HG02938 (cell line): ENCODE results near the gene CTSD.

Experiments used
- ATAC-seq: cut with Tn5 transposase; IDR thresholded peaks from one replicate; pipeline ENCODE4 v1.9.1; 2021; ENCODE audit warnings: mild to moderate bottlenecking, moderate library complexity; ENCODE audit not compliant: unreplicated experiment

Gene CTSD

DNA sequence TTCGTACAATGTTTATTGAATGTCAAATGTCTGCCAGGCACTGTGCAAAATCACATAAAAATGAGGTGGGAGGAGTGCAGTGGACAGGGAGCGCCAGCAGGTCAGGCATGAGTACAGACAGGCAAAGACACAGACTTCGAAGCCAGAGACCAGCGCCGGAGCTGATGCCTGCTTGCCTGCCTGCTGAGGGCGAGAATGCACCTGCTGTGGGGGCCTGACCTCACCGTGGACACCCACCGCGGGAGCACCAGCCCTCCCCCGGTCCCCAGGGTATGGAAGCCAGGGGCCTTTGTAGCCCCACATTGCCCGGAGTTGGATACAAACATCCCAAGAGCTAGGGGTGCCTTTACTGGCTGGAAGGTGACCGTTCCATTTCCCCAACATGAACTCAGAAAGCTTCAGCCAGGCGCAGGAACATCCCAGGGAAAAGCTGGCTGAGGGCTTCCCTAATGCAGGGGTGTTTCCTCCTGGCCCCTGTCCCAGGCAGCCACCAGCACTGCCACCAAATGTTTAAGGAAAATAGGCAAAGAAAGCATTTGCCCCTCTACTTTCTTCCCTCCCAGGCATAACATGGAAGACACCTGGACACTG, 31.2 kb downstream of the CTSD start:
- ATAC-seq, result no peak

DNA sequence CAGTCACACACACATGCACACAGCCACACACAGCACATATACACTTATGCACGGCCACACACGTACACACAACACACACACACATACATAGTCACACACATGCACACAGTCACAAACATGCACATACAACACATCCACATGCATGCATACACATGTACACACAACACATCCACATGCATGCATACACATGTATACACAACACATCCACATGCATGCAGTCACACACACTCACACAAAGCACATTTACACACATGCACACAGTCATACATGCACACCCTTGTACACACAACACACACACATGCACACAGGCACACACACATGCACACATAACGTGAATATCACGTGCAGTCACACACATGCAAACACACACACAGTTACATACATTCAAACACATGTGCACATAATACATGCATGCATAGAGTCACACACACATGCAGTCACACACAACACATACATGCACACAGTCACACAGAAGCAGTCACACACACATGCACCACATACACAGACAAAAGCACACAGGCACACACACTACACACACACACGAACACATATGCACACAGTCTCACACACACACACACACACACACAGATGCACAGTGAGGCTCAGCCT, 32.2 kb downstream of the CTSD start:
- no peak for ATAC-seq

DNA sequence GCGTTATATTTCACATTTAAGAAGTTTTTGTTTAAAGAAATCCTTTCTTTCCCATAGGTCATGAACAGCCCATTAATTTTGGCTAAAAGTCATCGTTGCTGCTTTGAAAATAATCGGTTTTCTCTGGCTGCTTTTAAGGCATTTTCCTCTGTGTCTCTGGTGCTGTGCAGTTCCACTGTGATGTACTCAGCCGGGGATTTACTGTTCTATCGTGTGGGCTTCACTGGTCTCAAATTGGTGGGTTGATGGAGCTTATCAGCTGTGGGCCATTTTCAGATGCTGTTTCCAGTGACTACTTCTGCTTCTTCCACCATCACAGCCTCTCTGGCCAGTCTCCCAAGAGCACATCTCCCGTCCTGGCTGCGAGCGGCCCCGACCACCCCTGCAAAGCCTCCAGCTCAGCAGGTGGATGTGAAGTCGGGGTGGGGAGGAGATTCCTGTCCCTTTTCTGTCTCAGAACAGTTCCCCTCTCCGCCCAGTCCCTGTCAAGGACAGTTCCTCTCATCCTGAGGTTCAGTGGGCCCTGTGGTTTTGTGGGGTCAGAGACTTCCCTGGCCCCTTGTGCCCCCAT, 33.6 kb downstream of the CTSD start:
- no peak for ATAC-seq

DNA sequence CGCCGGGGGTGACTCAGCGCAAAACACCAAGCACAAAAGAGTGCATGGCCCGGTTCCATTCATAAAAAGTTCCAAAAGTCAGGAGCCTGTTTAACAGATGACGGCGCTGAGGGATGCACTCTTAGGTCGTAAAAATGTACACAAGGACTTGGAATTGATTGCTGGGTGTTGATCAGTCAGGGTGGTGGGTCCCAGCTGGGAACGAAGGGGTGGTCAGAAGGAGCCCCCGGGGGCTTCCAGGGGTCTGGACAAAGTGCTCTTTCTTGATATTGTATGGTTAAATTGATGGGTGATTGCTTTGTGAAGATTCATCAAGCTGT, 34.1 kb downstream of the CTSD start:
- ATAC-seq, result no peak

DNA sequence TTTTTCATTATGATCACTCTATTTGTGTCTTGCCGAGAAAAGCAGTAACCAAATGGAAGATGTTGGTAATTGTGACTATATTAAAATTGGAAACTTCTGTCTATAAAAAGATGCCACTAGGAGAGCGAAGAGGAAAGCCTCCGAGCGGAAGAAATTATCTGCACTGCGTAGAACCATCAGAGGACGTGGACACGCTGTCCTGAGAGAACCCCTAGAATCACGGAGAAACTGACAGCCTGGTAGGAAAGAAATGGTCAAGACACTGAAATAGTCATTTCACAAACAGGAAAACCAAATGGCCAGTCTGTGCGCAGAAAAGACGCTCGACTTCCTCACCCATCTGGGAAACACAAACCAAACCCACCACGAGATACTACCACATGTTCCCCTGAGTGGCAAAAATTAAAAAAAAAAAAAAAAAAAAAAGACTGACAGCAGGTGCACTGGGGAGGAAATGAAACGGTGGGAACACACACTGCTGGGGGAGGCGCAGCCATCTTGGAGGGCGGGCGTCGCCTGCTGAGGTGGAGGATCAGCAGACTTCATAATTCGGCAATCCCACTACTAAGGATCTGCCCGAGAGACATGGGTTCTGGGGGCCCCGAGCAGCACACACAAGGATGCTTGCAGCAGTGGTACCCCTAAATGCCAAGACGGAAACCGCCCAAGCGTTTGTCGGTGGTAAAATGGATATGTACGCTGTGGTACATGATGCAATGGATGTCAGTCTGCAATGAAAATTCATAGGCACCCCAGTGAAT, 34.6 kb downstream of the CTSD start:
- no peak for ATAC-seq

DNA sequence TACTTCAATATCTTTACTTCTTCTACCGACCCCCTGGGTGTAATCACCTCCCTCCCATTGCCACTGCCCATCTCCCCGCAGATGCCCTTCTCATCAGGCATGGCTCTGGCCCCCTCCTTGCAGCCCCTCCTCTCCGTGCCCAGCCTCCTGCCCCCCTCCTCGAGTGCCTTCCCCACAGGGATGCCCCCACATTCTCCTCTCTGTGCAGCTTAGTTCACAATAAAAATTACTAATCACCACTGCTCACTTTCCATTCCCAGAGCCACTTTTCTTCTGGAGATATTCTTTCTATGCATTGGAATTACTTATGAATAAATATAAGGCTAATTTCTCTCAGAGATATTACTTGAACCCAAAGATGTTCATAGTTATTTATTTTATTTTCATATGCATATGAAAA, 35.4 kb downstream of the CTSD start:
- ATAC-seq, result no peak

DNA sequence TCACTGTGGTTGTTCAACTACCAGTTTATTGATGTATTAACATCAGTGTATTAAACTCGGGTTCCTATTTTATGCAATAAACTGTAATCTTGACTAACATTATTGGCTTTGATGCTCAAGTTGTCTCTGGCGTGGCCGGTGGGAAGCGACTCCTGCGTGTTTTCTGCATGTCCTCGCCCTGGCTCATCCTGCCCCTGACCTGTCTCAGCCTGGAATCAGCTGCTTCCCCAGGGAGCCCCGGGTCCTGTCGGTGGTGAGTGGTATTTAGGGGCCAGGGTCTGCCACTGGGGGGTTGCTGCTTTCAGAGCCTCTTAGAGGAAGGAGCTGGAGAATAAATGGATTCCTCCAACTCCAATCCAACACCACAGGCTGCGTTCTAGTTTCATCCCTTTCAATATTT, 35.9 kb downstream of the CTSD start:
- no peak for ATAC-seq

DNA sequence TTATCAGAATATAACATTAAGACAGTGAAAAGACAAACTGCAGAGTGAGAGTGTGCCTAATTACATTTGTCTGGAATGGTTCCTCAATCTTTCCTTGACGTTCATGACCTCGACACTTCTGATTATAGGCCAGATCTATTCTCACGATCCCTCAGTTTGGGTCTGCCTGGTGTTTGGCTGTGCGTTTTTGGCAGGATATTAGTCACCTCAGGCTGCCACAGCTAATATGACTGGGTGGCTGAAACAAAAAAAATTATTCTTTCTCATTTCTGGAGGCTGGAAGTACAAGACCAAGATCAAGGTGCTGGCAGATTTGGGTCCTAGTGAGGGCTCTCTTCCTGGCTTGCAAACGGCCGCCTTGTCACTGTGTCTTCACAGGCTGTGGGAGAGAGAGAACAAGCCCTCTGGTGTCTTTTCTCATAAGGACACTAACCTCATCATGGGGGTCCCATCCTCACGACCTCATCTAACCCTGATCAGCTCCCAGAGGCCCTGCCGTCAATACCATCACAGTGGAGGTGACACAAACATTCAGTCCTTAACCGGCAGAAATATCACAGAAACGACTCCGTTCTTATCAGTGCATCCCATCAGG, 36.5 kb downstream of the CTSD start:
- no peak for ATAC-seq

DNA sequence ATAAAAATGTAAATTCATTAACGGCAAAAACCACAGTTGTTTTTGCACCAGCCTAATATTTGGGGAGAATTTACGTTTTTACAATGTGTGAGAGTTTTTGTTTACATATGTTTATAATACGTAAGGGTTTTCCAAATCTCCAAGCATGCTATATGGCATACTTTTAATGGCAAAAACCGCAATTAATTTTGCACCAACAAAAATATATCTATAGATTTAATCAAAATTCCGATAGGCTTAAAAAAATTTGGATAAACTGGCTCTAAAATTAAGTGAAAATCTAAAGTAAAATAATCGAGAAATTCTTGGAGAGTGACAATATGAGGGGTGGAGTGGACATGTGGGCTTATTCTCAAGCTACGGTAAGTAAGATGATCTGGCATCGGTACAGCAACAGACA, 43.9 kb downstream of the CTSD start:
- ATAC-seq, result no peak

DNA sequence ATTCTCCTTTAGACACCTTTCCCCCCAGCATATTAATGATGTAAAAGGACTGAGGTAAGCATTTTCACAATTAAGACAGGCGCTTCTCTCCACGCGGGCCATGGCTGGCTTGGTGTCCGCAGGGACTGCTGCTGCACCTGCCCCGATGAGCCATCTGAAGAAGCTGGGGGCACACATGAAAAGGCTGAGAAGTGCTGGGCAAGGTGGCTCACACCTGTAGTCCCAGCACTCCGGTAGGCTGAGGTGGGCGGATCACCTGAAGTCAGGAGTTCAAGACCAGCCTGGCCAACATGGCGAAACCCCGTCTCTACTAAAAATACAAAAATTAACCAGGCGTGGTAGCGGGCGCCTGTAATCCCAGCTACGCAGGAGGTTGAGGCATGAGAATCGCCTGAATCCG, 45.4 kb downstream of the CTSD start:
- no peak for ATAC-seq

DNA sequence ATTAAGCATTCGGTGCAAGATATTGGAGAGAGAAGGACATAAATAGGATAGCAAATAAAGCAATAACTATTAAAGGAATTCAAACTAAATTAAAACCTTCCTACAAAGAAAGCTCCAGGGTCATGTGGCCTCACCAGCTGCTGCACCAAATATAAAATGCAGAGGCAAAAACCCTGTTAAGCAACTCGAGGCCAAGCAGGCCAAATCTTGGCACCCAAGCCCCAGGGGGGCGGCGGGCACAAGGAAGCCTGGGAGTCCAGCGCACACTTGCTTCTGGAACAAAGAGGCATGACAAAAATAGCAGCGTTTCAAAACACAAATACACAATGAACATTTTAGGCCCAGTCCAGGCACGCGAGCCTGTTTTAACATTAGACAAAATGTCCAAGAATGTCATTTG, 46.0 kb downstream of the CTSD start:
- no peak for ATAC-seq

DNA sequence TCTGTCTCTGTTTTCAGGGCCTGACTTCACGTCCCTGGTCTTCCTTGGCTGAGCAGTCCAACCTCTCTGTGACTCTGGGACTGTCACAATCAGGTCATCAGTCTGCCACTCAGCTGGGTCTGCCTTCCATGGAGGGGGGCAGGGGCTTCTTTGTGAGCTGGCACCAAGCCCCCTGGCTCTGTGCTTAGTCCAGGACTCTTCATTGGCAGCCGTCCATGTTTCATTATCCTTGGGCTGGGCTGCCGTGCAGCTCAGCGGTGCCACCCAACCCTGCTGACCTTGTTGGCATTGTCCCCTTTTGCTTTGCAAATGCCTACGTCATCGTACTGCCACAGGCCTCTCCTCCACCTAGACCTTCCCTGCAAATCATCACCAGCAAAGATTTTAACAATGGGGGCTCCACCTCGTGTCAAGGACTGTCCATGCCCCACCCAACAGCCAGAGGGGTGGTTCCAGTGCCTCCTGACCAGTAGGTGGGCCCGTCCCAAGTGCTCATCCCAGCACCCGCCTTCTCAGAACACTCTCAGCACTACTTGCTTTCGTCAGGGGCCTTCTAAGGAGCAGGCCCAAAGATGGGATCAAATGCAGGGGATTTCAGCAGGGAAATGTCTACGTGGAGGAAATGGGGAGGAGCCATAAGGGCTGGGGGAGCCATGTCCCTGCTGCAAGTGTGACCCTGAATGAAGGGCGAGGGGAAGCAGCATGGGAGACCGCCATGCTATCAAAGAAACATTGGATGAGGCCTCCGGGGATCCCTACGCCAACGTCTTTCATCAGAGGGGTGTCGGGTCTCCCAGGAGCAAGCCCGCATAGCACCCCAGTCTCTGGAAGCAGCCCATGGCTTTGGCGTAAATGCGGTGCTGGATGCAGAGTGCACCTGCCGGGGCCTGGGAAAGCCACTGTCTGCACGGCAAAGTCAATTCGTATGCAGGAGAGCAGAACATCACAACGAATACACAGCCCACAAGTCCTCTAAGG, 48.5 kb downstream of the CTSD start:
- ATAC-seq, result no peak

DNA sequence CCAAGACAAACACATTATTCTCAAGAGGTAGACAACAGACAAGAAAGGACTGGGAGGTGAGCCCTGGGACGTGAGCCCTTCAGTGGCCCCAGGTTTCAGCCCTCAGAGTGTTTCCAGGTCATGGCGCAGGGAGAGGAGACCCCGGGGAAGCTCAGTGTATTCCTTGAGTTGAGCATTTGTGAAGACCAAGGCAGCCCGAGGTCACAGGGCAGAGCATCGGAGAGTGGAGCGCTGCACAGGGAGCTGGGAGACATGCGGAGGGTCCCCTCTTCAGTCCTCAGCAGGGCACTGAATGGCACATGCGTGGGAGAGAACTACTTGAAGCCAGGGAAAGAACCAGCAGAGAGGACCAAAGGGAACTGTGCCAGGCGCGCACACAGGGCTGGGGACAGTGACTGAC, 55.0 kb downstream of the CTSD start:
- no peak for ATAC-seq

DNA sequence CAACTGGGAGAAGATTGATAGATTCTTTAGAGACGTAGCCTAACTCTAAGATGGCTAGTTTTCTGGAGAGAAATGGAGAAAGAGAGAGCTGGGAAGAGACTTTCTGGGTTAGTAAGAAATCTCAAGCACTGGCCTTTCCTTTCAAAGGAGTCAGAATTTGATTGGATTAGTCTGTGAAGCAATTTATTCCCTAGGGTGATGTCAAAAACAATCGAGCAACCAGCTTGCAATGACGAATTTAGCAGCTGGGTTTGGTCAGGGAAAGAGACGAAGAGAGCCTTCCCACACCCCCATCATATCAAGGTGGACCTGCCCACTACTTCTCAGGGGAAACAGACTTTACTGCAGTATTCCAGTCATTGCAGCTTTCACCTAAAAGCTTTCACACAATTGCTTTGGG, 56.0 kb downstream of the CTSD start:
- ATAC-seq, result no peak

DNA sequence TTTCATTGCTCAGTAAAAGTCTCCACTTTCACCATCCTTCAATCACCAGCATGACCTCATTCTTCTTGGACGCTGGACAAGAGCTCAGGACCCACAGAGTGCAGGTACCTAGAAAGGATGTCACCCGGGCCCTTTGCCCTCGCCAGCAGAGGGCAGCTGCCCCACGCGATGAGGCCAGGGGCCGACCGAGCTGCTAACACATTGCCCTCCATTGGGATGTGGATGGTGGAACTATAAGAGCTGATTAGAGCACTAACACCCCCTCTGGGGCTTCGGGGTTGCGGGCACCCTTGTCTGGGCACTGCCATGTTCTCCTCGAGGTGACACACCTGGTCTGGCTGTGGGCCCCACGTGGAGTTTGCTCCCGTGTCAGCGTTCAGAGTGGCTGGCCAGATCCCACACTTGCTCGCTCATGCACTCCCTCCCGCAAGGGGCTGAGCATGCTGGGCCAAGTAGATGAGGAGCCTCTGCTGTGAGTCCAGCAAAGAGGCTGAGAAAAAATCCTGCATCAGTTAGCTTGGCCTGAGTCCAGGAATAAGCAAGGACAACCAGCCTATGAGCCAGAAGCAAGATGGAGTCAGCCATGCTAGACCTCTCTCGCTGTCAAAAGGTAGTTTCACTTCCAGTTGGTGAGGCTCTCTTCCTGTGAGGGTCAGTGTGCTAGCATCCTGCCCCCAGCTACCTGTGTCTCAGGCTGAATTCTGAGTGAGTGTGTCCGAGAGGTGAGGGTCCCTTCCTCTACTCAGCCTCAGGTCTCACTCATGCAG, 56.9 kb downstream of the CTSD start:
- ATAC-seq, result no peak

DNA sequence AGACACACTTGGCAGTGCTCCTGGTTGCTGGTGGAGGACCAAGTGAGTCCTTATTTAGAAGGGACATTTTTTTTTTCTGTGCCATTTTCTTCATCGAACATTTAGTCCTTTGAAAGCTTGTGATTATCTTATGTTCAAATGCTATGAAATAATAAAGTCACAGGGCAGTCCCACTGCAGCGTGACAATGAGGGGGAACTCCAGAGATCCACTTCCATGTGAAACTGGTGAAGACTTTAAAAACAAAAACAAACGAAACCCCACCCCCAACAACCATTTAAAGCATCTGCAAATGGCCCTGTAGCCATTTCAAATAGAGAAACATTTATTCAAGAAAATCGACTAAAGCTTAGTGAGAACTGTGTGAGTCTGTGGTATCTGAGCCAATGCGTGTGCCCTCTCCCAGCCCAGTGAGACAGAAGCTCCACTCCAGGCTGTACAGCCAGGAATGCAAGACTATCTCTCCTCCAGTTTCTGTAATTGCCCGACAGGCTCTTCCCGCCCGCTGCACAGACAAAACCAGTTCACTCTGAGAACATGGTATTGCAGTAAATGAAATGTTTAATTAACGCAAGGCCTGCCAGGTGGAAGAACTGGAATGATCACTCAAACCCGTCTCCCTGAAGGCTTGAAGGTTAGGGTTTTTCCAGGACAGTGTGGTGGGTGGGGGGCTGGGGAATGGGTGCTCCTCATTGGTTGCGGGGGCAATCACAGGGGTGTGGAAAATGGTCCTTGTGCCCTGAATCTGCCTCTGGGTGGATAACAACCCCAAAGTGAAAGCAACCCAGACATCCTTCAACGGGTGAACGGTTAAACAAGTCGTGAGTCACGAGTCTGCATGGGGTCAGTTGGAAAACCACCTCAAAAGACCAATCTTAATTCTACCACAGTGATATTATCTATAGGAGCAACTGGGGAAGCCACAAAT, 58.3 kb downstream of the CTSD start:
- ATAC-seq, result no peak

DNA sequence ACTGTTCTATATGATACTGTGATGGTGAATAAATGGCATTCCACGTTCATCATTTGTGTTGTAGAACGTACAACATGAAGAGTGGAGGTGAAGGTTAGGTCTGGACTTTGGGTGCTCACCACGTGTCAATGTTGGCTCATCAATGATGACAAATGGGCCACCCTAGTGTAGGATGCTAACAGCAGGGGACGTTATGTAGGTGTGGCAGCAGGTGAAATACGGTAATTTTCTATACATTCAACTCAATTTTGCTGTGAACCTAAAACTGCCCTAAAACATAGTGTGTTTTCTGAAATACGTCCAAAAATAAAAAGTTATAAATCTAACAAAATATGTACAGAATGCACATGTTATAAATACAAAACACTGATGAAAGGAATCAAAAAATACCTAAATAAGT, 60.6 kb downstream of the CTSD start:
- ATAC-seq, result no peak
